Activated T-helper 1 cell treated with Interleukin-2 at 50 U/mL for 16 hours (primary cell): ENCODE results near the gene PTPN5.

ENCODE experiments used
- DNase-seq: peaks from one replicate; pipeline ENCODE4 v3.0.0-alpha.2; 2020; ENCODE audit warnings: low read depth

PTPN5 gene

DNA sequence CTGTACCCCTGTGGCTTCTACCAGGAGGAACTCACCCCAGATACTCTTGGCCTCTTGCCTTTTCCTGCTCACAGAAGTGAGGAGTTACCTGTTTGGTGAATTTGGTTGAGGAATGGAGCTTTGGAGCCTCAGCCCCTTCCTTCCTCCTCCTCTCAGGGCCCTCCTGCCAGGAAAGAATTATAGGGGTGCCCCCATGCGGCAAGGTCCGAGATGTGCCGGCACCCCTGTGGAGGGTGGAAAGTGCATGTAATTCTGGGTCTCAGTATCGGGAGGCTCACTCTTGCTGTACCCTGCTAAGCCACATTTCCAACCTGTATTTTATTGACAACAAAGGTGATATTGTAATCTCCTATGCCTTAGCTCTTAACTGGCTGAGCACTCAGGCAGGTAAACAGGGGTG lies 51.9 kb downstream of the PTPN5 start:
- no peak for DNase-seq

DNA sequence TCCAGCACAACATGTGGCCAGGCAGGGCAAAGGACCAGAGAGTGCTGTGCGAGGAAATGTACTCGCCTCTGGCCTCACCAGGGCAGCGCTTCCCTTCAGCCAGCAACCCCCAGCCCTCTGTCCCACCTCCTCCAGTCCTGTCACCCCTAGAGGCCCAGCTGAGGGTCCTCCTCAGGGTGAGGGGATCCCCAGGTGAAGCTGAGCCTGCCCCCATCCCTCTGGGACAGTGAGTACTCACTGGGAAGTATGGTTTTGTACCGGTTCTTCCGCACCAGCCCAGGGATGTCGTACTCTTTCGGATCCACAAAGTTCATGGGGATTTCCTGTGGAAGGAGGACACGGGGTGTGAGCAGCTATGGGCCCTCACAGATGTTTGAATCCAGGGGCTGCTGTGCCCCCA lies 54.0 kb downstream of the PTPN5 start:
- DNase-seq, result no peak

DNA sequence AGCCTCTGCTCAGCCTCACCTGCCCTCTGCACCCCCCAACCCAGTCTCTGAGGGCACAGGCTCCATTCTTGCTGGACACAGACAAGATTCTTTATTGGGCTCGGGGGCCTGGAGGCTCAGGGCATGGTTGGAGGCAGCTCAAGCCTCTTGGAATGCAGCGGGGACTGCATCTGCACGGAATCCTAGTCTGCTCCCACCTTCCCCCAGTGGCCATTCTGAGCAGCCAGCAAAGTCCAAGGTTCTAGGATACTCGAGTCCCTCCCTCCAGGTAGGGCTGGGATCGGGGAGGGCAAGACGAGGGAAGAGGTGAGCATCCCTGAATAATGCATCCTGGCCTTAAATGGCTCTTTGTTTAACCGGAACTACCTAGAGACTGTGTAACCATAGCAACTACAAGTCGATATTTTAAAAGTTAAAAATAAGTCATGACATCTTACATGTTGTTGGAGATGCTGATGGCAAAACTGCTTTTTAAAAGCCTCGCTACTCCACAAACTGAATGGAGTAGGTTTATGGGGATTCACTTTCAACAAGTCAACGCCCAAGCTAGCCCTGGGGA lies 54.9 kb downstream of the PTPN5 start:
- DNase-seq, result no peak

DNA sequence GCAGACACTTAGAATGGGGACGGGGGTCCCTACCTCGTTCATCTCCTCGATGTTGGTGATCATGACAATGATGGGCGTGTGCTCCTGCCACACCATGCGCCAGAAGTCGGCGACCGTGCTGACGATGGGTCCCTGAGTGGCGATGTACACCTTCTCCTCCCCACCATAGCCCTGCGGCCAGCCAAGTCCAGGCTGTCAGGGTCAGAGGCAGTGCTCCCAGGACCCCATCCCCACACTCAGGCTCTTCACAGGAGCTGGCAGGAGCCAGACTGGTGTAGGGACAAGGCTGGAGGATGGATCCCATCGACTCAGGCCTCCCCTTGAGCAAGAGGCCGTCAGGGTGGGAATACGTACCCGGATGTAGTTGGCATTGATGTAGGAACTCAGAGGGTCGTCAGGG lies 58.4 kb downstream of the PTPN5 start:
- DNase-seq, result no peak

DNA sequence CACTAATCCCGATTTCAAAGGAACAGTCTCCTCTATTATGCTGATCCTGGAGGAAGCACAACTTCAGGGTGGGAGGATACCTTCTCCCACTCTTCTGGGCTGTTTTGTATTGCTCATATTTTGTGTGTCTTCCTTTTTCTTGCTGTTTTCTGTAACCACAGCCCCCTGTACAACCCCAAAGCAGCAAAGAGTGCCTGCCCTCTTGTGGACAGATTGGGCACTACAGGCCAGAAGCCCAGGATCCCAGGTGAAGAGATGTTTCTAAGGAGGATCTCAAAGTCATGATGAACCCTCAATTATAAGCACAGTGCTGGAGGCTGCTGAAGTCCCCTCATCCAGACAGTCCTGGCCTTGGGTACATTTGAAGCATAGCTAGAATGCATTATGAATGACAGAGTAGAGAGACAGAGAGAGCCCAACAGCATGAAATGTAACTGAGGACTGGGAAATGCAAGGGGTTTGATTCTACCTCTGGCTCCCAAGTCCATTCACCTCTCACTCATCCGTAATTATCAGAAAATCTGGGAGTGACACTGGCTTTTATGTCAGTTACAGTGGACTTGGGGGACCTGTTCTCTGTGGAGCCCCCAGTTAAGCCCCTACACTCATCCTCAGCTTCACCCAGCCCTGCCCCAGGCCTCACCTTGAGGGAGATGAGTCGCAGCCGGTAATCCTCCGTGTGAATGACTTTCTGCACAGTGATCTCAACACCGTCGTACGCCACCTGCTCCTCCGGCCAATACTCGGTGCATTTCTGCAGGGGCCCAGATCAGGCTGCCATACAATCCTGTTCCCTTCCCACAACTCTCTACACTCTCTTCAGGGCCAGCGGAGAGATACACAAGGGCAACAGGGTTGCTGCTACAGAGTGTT lies 59.4 kb downstream of the PTPN5 start:
- DNase-seq, result peak; percentile 45

DNA sequence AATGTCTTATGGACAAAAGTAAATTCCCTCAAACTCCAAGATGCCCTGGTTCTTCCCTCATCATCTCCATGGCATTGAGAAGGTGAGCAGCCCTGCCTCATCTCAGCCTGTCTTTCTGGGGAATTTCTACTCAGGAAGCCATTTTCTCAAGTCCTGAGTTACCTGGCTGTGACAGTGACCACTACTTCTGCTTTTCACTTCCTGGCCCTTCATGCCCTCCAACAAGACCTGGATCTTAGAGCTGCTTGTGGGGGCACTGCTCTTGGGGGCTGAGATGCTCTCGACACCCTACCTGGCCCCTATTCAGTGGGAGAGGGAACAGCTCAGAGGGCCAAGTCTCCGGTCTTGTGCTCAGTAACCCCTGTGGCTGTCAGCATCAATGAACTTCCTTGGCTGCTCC lies 60.2 kb downstream of the PTPN5 start:
- no peak for DNase-seq

DNA sequence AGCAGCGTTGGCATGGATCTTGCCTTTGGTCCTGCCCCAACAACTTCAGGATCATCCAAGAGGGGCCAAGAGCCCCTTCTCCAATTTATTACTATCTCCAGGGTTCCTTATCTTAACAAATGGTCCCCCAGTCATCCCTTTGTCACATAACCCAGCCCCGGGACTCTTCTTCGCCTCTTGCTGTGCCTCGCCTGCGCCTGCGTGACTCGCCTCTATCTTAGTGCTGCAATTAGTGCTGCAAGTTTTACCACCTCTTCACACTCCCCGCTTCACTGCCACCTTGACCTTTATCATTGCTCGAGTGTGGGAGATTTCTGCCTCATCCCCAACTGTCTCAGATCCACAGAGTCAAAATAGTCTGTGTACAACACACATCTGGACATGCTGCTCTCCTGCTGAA lies 61.6 kb downstream of the PTPN5 start:
- DNase-seq, result no peak

DNA sequence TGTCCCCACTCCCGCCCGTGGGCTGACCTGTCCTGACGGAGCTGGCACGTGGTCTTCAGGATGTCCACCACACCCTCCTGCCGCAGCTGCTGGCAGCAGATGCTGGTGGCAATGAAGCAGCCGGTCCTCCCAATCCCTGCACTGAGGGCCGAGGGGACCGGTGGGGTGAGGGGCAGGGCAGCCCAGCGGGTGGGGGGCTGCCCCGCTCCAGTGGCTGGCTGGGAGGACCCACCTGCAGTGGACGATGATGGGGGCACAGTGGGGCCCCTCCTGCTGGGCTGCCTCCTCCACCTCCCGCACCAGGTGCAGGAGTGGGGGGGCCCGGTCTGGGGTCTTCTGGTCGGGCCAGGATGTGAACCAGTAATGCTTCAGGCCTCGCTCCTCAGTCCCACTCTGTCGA lies 62.2 kb downstream of the PTPN5 start:
- no peak for DNase-seq

DNA sequence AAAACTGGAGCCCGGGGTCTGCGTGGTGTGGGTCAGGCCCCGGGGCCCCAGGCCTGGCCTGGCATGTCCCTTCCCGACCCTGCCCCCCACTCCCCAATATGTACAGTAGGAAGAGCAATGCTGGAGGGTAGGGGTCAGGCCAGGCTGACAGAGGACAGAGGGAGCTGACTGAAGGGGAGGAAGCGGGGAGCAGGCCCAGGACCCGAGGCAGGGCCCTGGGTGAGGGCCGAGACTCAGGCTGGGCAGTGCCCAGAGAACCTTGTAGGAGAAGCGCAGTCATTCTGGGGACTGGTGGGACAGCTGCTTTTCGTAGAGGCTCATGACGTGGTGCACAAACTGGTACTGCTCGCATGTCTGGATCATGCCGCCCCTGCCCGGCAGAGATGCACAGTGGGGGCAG lies 62.9 kb downstream of the PTPN5 start:
- DNase-seq, result no peak

DNA sequence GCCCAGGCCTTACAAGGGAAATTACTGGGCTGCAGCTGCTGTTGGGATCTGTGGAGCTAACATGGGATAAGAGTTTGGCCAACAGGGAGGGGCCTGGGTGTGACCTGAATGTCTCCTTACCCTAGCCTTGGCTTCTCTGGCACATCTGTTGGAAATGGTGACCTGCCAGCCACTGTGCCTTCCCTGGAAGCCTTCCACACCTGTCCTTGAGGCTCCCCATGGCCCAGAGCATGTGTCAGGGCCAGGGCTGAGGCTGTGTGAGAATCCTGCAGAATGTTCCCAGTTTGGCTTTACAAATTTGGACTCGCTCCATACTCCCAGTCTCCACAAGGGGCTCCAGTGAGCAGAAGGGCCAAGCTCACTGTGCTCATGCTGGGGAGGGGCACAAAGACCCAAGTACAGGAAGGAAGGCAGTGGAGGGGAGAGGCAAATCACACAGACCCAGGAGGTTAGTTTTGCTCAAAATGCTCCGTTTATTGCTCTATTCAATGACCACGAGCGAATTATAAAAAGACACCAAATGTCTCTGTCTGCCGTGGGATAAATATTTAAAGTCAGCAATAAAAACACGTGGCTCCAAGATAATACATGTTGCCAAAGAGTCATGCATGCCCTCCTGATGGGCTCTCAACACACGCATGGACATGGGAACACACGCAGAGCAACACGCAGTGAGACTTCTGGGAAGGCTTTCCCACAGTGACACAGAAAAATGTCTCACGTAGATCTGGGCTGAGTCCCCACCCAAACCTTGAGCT lies 63.9 kb downstream of the PTPN5 start:
- no peak for DNase-seq

DNA sequence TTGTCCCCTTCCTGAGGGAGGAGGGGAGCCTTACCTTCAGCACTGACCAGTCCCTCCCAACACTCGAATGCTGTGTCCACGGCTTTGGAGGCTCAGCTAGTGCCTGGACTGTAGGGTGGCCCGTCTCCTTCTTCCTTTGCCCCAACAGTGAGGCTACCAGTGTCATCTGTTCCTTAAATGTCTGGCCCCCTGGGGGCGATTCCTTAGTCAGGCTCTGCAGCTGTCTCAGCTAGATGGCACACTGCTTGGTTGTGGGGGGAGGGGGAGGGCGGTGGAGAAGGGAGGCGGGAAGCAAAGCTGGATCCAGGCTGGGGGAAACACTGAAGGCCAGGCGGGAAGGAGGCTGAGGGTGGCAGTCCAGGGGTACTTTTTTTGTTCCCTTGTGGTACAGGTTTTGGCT lies 65.6 kb downstream of the PTPN5 start, which contains the start of gene IGSF22:
IGSF22 (minus strand) TSS at position 149 of the 400 bp plus-strand sequence. CDS start 1,952 bp downstream, outside the sequence.
- DNase-seq, result no peak

DNA sequence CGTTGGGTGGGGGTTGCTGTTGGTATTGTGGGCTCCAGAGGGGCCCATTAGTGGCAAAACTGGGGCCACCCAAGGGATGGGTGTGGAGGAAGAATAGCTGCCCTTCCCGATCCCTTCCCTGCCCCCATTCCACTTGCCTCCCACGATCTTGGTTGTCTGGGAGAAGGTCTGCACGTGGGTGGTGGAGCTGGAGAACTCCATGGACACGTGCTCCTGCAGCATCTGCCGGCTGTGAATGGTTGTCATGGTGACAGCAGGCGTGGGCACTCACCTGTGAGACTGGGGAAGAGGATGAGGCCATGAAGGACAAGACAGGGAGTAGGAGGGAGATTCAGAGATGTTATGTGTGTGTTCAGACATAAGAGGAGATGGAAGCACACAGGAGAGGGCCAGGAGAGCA lies 67.6 kb downstream of the PTPN5 start:
- no peak for DNase-seq

DNA sequence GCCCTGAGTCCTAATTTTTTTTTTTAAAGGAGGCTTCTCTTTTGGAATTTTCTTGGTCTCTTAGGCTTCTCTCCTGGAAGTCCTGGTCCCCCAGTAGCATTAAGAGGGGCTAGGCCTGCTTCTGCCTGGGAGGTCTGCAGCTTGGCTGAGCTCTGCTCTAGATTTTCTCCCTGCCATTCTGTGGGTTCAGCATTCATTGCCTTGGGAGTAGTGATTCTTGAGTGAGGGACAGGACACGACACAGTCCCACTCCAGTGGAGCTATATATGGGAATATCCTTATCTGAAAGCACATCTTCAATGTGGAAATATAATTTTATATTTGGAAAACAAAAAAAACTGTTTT lies 69.3 kb downstream of the PTPN5 start:
- DNase-seq, result no peak

DNA sequence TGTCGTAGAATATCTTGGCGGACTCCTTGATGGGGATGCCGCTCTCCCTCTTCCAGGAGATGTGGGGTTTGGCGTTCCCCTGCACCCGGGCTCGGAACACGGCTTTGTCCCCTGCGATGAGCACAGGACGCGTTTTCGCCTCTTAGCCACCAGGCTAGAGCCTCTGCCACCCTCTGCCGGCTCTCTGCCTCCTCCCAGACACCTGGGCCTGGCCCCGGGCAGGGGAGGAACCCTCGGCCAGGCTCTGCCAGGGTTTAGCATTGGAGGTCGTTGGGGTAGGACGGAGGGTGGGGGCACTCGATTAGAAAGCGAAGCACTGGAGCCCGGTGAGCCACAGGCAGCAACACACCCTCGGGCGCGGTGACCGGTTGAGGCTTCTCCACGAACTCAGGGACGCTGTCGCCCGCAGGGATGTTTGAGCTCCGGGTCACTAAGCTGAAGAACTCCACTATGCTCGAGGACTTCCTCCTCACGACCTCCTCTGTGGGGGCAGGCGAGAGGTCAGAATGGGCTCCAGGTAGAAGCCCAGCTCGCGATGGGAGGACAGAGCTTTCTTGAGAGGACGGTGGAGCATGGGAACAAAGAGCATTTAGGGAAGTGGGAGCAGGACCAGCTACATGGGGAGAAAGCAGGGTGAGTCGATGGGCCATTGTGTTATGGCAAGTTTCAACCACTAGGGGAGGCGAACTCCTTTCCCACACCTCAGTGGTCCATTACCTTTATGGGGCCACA lies 69.9 kb downstream of the PTPN5 start:
- DNase-seq, result no peak

DNA sequence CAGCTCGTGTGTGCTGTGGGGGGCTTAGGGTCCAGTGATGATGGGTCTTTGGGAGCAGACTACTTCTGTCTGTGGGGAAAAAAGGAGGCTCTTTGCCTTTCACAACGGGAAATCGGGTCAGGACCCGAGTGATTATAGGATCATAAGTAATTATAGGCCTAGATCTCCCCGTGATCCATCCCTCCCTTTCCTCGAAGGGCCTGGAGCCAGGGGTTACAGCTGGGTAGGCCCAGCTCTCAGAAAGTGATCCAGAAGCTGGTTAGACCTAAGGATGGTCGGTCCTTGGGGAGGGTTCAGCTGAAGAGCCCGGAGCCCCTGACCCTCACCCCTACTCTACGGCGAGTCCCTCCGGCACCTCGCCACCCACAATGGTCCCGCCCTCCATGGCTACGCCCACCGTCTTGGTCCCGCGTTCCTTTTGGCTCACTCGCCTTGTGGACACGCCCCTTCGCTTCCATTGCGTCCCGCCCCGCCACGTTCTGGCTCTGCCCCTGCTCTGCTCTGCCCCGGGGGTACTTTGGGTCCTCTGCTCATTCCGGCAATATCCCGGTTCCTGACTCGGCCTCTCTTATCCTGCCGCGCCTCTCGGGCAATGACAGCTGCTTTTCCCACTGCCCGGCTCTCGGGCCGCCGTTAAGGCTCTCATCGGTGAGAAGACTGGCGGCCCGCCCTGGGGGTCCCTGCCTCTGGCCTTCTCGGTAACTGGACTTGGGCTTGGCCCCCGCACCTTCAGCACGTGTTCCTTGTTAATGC lies 70.6 kb downstream of the PTPN5 start:
- DNase-seq, result peak; percentile 69

DNA sequence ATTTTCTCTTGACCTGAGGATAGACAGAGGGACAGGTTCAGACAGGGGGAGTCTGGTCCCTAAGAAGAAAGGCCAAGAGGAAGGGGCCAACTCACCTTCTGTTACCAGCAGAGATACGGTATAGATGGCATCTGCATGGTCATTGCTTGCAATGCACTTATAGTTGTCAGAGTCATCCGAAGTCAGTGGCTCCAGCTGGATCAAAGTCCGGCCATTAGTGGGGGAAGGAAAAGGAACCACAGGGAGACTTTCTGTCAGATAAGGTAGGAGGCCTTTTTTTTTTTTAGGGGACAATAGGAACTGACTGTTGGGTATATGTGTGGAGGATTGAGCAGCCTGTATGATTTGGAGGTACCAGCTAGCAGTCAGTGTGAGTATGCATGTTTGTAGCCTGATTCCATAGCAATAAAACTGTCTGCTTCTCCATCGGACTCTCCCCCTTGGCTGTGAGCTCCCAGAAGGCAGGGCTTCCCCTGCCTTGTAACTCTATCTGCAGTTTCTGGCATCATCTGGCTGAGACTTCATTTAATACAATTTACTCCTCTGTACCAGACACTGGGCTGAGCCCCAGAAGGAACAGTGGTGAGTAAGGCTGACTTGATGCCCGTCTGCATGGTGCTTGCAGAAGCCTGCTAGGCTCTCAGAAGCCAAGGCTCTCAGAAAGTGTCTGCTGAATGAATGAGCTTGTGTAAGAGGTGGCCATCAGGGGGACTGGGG lies 71.3 kb downstream of the PTPN5 start:
- DNase-seq, result no peak

DNA sequence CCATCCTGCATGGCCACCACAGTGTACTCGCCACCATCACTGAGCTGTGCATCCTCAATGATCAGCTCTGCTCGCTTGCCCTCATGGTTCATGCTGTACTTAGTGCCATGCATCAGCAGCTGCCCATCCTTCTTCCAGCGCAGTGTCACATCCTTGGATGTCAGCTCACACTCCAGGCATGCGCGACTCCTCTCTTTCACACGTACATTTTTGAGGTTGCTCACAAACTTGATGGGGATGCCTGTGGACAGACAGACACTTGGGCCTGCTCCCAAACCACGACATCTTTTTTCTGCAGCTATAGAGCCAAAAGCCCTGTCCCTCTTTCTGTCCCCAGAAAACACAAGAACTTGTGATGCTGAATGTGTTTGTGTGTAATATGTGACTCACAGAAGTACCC lies 76.1 kb downstream of the PTPN5 start:
- no peak for DNase-seq

DNA sequence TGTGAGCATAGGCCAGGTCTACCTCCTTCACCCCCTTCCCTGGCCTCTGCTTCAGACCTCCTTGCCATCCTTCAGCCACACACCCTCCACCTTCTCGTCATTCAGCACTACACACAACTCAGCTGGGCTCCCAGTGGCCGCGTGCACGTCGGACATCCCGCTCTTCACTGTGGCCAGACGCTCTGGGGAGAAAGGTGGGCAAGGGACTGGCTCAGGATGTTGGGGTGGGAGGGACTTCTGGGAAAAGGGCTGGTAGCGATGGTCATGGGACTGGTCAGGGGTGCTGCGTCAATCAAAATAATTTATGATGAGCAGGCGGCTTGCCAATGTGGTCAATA lies 77.2 kb downstream of the PTPN5 start:
- no peak for DNase-seq

DNA sequence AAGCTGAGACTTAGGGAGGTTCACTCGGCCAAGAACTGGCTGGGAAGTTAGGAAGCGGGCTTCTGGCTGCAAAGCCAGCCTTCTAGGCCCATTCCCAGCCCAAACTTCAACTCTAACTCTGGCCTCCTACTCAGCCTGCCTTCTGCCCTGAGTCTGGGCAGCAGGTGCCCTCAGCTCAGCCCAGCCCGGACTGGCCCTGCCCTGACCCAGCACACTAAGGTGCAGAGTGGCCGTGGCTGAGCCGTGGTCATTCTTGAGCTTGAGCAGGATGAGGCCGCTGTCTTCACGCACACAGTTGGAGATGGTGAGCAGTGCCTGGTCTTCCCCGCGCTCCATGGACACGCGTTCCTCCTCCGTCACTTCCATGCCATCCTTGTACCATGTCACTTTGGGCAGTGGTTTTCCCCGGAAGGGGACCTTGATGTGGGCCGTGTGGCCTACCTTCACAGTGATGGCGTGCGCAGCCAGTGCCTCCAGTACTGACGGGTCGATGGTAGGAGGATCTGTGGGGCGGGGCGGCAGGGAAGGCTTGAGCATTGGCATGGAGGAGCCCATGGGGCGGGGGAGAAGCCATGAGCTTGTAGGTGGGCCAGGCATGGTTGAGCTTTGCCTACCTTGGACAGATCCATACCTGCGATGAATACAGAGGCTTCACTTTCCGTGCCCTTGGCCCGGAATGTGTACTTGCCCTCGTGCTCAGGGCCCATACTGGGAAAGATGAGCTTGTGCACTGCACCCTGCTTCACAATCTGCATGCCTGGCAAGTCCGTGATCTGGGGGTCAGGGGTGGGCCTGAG lies 77.8 kb downstream of the PTPN5 start:
- DNase-seq, result no peak

DNA sequence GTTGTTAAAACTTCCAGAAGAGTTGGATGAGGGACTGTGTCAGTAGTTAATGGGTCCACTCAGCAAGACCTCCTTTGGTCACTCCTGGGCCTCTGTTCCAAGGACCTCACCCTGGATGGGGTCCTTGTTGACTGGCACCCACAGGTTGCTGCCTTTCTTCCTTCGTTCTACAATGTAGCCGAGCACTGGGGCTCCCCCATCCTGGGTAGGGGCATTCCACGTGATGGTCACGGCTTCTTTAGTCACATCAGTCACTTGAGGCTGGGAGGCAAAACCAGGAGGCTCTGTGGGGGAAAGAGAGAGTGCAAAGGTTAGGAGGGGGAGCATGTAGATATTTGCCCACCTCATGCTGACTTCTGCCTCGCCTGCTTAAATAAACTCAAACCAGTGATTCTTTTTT lies 81.1 kb downstream of the PTPN5 start:
- DNase-seq, result no peak
